Heart left ventricle (tissue), 16 donors: Measurements from ENCODE around the gene GOLGA3. TPM values are rescaled to one million over a fixed set of nuclear protein-coding genes. Genes with fewer than 3 reads are reported as not detected.

Experiments used
- ATAC-seq, 4 donors: fragments of 200-7000 bp; cut with Tn5 transposase; one replicate each; pipeline ENCODE4 v1.9.1; 2020 to 2022; ENCODE audit warnings: moderate library complexity in 4 of 4, mild to moderate bottlenecking in 3 of 4, moderate number of reproducible peaks in 1 of 4
- DNase-seq, 5 donors: peaks; one replicate each; pipeline ENCODE4 v3.0.0-alpha.2; 2020
- H3K27ac ChIP-seq, 12 donors: fragments of 200-600 bp; sonication (generic) in 4 of 12; one replicate each; pipeline versions ENCODE4 v1.5.0 to v1.8.0; 2016 to 2022; ENCODE audit warnings: mild to moderate bottlenecking in 2 of 12
- H3K27me3 ChIP-seq, 9 donors: fragments of 200-600 bp; sonication (generic) in 2 of 9; one replicate each; pipeline versions ENCODE4 v1.5.1 to v1.8.0; 2016 to 2022; ENCODE audit warnings: mild to moderate bottlenecking in 3 of 9
- H3K36me3 ChIP-seq, 9 donors: fragments of 200-600 bp; sonication (generic) in 2 of 9; one replicate each; pipeline versions ENCODE4 v1.5.0 to v1.8.0; 2018 to 2022; ENCODE audit warnings: mild to moderate bottlenecking in 2 of 9
- H3K4me1 ChIP-seq, 12 donors: fragments of 200-600 bp; sonication (generic) in 4 of 12; one replicate each; pipeline versions ENCODE4 v1.5.0 to v1.8.0; 2016 to 2022; ENCODE audit warnings: mild to moderate bottlenecking in 3 of 12
- H3K4me3 ChIP-seq, 12 donors: fragments of 200-600 bp; sonication (generic) in 4 of 12; one replicate each; pipeline versions ENCODE4 v1.5.0 to v1.8.0; 2017 to 2022; ENCODE audit warnings: mild to moderate bottlenecking in 9 of 12, moderate library complexity in 4 of 12
- H3K9me3 ChIP-seq, 12 donors: fragments of 200-600 bp; sonication (generic) in 4 of 12; one replicate each; pipeline versions ENCODE4 v1.5.0 to v1.8.0; 2016 to 2022; ENCODE audit warnings: mild to moderate bottlenecking in 1 of 12
- POLR2A ChIP-seq, 2 donors: fragments of 450-650 bp; IDR thresholded peaks; one replicate each; pipeline ENCODE4 v1.6.1; 2017; ENCODE audit warnings: antibody characterized with exemption in 2 of 2, mild to moderate bottlenecking in 2 of 2, moderate library complexity in 2 of 2
- WGBS, 4 donors: extraction: QIAGEN DNeasy Blood & Tissue Kit in 2 of 4; methylation state at CpG; one replicate each; pipeline versions ENCODE4 v1.1.5 to v1.1.7; 2013 to 2018; 5-methylcytosine and 5-hydroxymethylcytosine counted together
- intact Hi-C, 10 donors: fragments of 100-400 bp; cut with DNase I; formaldehyde crosslinking; loops; one replicate each; pipeline versions ENCODE4 v1.11.1 to v1.14.2; 2022
- polyA plus RNA-seq, 2 donors: library from polyadenylated mRNA; stranded (reverse); fragments of 200-250 nt; gene quantifications; one replicate each; pipeline ENCODE4 v1.2.3, GENCODE V29; 2013
- total RNA-seq, 9 donors: library from RNA; depleted of rRNA in 2 of 9; stranded (reverse); fragments of >200 nt in 2 of 9; fragmentation: NEBNext Ultra II Directional in 3 of 9; extraction: Animal tissue kit (Norgen Biotek cat#: 25700) in 3 of 9; gene quantifications; one replicate each; pipeline versions ENCODE4 v1.1.0 to v1.2.4, GENCODE V29; 2016 to 2023
- TF ChIP-seq, protein P1 (sequence below), 12 donors: fragments of 200-600 bp; sonication (generic) in 4 of 12; IDR thresholded peaks; one replicate each; pipeline versions ENCODE4 v1.5.0 to v1.8.0; 2018 to 2022; ENCODE audit warnings: antibody characterized with exemption in 12 of 12, mild to moderate bottlenecking in 5 of 12
- donor health status: ischemic (EF 13 %, LVEDD 7.1; RV severe dilation, severe dysfunction).
- donor health status: healthy with polysubstance abuse.
- donor health status: DM: no; HTN: yes; CAD: no.
- donor health status: DM: no; HTN: no; CAD: no.
- donor health status: ischemic (EF 25% LVEDD 6.9; RV normal size, moderate dysfunction).
- donor health status: ischemic (EF 25% LVEDD 5.7; RV mildly dilated, moderate dysfunction).
- donor health status: healthy.
- donor health status: DM: yes; HTN: yes; CAD: no.
- donor health status: ischemic (EF 35%, LVEDD 5.7; RV mildly dilated, moderate dysfunction).
- donor health status: nonischemic (EF 11% LVEDD 7.7; RV severe dilation, severe dysfunction).
- donor health status: DM: yes; HTN: yes; CAD: no.
- donor health status: PGD.
- donor health status: ischemic (EF 29% LVEDD 5.4; RV normal size, mild dysfunction).
- donor health status: nonischemic (EF 23%, LVEDD 6.1; RV moderate dilation, normal function).

The GOLGA3 gene
- total and polyA plus RNA-seq, 11 donors: 12.0 to 46.2 (median 34.3) TPM

- H3K4me3 ChIP-seq: no peak overlapping the region
- TF ChIP-seq POLR2A (IDR thresholded peaks at IDR 0.05): no peak
- TF ChIP-seq, protein P1, sequence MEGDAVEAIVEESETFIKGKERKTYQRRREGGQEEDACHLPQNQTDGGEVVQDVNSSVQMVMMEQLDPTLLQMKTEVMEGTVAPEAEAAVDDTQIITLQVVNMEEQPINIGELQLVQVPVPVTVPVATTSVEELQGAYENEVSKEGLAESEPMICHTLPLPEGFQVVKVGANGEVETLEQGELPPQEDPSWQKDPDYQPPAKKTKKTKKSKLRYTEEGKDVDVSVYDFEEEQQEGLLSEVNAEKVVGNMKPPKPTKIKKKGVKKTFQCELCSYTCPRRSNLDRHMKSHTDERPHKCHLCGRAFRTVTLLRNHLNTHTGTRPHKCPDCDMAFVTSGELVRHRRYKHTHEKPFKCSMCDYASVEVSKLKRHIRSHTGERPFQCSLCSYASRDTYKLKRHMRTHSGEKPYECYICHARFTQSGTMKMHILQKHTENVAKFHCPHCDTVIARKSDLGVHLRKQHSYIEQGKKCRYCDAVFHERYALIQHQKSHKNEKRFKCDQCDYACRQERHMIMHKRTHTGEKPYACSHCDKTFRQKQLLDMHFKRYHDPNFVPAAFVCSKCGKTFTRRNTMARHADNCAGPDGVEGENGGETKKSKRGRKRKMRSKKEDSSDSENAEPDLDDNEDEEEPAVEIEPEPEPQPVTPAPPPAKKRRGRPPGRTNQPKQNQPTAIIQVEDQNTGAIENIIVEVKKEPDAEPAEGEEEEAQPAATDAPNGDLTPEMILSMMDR (IDR thresholded peaks at IDR 0.05): no peak
- intact Hi-C loops: no loop called here
- peak overlapping the region in 1 of 12 donors; percentile 92 for H3K27ac ChIP-seq
- peaks cover 0 to 69% (median 64%) of the 10 kb centered on the region in 9 donors for H3K36me3 ChIP-seq
- ATAC-seq (no peak), DNase-seq (no peak)
- no peaks in the 10 kb centered on the region for H3K9me3 ChIP-seq
- no peaks in the 10 kb centered on the region for H3K27me3 ChIP-seq
- WGBS, 4 donors: 87 to 96% (median 94%) methylated on average over 12 to 15 of the region's 15 CpGs
- peaks cover 0 to 60% (median 18%) of the 10 kb centered on the region in 12 donors for H3K4me1 ChIP-seq
Observed at GRCh38 chr12:132771126-132771838, 57.4 kb downstream of the GOLGA3 start.

DNA sequence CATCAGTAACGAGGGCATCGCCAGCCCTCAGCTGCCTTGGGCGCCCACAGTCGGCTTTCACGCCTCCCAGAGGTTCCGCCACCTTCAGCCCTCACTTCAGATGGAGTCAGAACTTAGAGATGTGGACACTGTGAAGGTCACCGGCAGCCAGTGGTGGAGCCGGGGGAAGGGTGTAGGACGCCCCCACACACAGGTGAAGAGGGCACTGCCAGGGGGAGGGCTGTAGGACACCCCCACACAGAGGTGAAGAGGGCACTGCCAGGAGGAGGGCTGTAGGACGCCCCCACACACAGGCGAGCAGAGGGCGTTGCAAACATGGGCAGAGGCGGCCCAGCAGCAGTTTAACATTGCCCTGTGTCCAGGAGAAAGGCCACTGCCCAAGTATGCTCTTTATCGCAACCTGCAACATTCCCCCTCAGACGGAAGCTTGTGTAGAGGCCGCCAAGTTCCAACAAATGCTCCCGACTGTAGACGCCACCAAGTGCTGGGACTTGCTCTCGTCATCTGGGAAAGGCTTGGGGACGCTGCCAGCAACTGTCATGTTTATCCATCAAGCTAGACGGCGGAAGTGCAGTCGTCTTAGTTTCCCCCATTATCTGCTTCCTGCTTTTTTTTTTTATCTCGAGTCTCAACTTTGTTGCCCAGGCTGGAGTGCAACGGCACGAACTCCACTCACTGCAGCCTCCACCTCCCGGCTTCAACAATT is 62.1 kb downstream of the GOLGA3 start:
- Histone ChIP-seq H3K27ac (peak overlapping the region; percentile 38 to 92 (median 66)), H3K36me3 (peaks cover 0 to 23% (median 20%) of the 10 kb centered on the region in 9 donors), H3K9me3 (no peaks in the 10 kb centered on the region), H3K27me3 (no peaks in the 10 kb centered on the region), H3K4me1 (peaks cover 0 to 67% (median 26%) of the 10 kb centered on the region in 12 donors), H3K4me3 (peak overlapping the region in 5 of 12 donors; percentile 1 to 37 (median 16))
- TF ChIP-seq POLR2A (IDR thresholded peaks at IDR 0.05): no peak
- TF ChIP-seq, protein P1 (IDR thresholded peaks at IDR 0.05): no peak
- ATAC-seq: peak; percentile 12 to 56 (median 44)
- intact Hi-C loops: loop anchor here in 3 of 10 donors (2.0 to 10.0 kb wide), 3 partner anchors 56 to 138 kb away; partner anchors contain the start of genes CHFR (in 2 of the 3) and PGAM5 (in 1 of the 3)
- WGBS, 4 donors: 29 to 35% (median 31%) methylated on average over 18 to 27 of the region's 27 CpGs
- peak; percentile 72 to 88 (median 86) for DNase-seq

DNA sequence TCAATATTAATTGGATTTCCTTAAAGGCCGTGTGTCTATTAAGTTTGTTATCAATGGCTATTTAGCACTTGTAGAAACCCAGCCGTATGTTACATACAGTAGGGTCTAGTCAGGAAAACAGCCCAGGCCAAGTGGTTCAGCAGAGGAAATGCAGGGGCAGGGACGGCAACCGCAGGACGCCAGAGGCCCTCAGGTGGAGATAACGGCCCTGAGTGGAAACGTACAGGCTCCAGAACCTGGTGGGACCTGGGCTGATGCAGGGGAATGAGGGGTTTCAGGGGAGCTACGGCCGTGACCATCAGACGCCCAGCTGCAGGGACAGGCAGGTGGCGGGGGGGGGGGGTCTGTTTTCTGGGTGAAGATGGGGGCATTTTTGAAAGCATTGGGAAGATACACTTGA is 63.3 kb downstream of the GOLGA3 start:
- Histone ChIP-seq H3K36me3 (peaks cover 0 to 12% (median 11%) of the 10 kb centered on the region in 9 donors), H3K9me3 (no peaks in the 10 kb centered on the region), H3K27me3 (no peaks in the 10 kb centered on the region), H3K4me3 (no peak overlapping the region), H3K27ac (no peak overlapping the region), H3K4me1 (peaks cover 3 to 60% (median 31%) of the 10 kb centered on the region in 12 donors)
- no peak for TF ChIP-seq POLR2A (IDR thresholded peaks at IDR 0.05)
- TF ChIP-seq, protein P1 (IDR thresholded peaks at IDR 0.05): no peak
- ATAC-seq (no peak), DNase-seq (peak in 1 of 5 donors; percentile 6)
- intact Hi-C loops: loop anchor here in 3 of 10 donors (10.0 kb wide), 2 partner anchors 119 to 139 kb away; partner anchors contain the start of gene CHFR (in 2 of the 3)
- 59 to 87% (median 72%) methylated on average over 11 of the region's 11 CpGs for WGBS, 4 donors

DNA sequence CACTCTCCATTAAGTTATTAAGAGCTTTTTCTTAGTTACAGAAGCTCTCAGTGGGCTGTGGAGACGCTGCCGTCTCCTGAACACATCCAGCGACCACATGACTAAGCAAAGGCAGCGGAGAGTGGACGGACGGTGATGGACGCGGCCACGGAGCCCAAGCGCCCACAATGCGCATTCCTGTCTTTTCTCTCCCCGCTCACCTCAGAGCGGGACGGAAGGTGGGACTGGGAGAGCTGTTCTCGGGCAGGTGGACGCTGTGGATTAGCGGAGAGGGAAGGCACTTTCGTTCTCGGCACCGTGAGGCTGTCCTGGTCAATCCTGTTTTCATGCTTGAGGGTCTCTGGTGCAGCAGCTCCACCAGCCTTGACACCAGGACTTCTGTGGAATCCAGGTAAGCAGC is 64.4 kb downstream of the GOLGA3 start:
- Histone ChIP-seq H3K4me1 (peaks cover 4 to 60% (median 39%) of the 10 kb centered on the region in 12 donors), H3K36me3 (peaks cover 0 to 6% (median 0%) of the 10 kb centered on the region in 9 donors), H3K27me3 (no peaks in the 10 kb centered on the region), H3K9me3 (no peaks in the 10 kb centered on the region), H3K4me3 (no peak overlapping the region), H3K27ac (no peak overlapping the region)
- intact Hi-C loops: loop anchor here in 3 of 10 donors (10.0 kb wide), 2 partner anchors 121 to 141 kb away; partner anchors contain the start of gene CHFR (in 2 of the 3)
- TF ChIP-seq POLR2A (IDR thresholded peaks at IDR 0.05): no peak
- TF ChIP-seq, protein P1 (IDR thresholded peaks at IDR 0.05): no peak
- 92 to 98% (median 94%) methylated on average over 20 of the region's 20 CpGs for WGBS, 4 donors
- ATAC-seq (no peak), DNase-seq (peak in 1 of 5 donors; percentile 53)
